HepG2 (cell line): ENCODE data around the gene SOX9. TPM values are rescaled to one million over a fixed set of nuclear protein-coding genes. Genes with fewer than 3 reads are reported as not detected.

Experiments used
- E2F1 ChIP-seq: sonication (generic); formaldehyde crosslinking; IDR thresholded peaks from 2 replicates; pipeline ENCODE4 v1.5.0; 2020; ENCODE audit warnings: missing genetic modification reagents
- FOXJ3 ChIP-seq: sonication (generic); formaldehyde crosslinking; IDR thresholded peaks from 2 replicates; pipeline ENCODE4 v1.4.0; 2020; ENCODE audit warnings: missing genetic modification reagents, mild to moderate bottlenecking, borderline replicate concordance
- HDAC1 ChIP-seq: sonication (generic); formaldehyde crosslinking; IDR thresholded peaks from 2 replicates; pipeline ENCODE4 v1.5.1; 2020; ENCODE audit warnings: mild to moderate bottlenecking, missing genetic modification reagents
- HOXA5 ChIP-seq: sonication (generic); formaldehyde crosslinking; IDR thresholded peaks from 2 replicates; pipeline ENCODE4 v1.4.0; 2020; ENCODE audit warnings: missing genetic modification reagents
- IKZF4 ChIP-seq: sonication (generic); formaldehyde crosslinking; IDR thresholded peaks from 2 replicates; pipeline ENCODE4 v1.5.1; 2020; ENCODE audit warnings: borderline replicate concordance, mild to moderate bottlenecking, low read depth, missing genetic modification reagents; ENCODE audit errors: not compliant biosample characterization
- KLF9 ChIP-seq: IDR thresholded peaks from 2 replicates; pipeline ENCODE4 v1.6.1; 2016; ENCODE audit warnings: low read depth
- NR2F2 ChIP-seq: IDR thresholded peaks from 2 replicates; pipeline ENCODE4 v1.6.1; 2012; ENCODE audit warnings: low read depth, inconsistent platforms, borderline replicate concordance
- RFXANK ChIP-seq: IDR thresholded peaks from 2 replicates; pipeline ENCODE4 v1.6.1; 2016
- THRA ChIP-seq: sonication (generic); formaldehyde crosslinking; IDR thresholded peaks from 2 replicates; pipeline ENCODE4 v1.4.0; 2020; ENCODE audit warnings: missing genetic modification reagents, borderline replicate concordance
- ZBTB34 ChIP-seq: sonication (generic); formaldehyde crosslinking; IDR thresholded peaks from 2 replicates; pipeline ENCODE4 v1.8.0; 2022; ENCODE audit warnings: mild to moderate bottlenecking, missing genetic modification reagents
- ZHX2 ChIP-seq, 2 experiments: sonication (generic) in 1 of 2; formaldehyde crosslinking in 1 of 2; IDR thresholded peaks; 2 replicates each; pipeline versions ENCODE4 v1.6.1 to v1.9.0; 2014 to 2022; ENCODE audit warnings: antibody characterized with exemption in 1 of 2, borderline replicate concordance in 1 of 2, inconsistent platforms in 1 of 2, low read depth in 1 of 2, missing genetic modification reagents in 1 of 2
- ZKSCAN5 ChIP-seq: sonication (generic); formaldehyde crosslinking; IDR thresholded peaks from 2 replicates; pipeline ENCODE4 v1.5.1; 2020; ENCODE audit warnings: mild to moderate bottlenecking, missing genetic modification reagents
- ZNF10 ChIP-seq: sonication (generic); formaldehyde crosslinking; IDR thresholded peaks from 2 replicates; pipeline ENCODE4 v1.4.0; 2020; ENCODE audit warnings: mild to moderate bottlenecking, low read depth, missing genetic modification reagents, borderline replicate concordance
- ZNF337 ChIP-seq: sonication (generic); formaldehyde crosslinking; IDR thresholded peaks from 2 replicates; pipeline ENCODE4 v1.5.1; 2020; ENCODE audit warnings: missing genetic modification reagents, low read depth, mild to moderate bottlenecking, borderline replicate concordance
- ZNF614 ChIP-seq: IDR thresholded peaks from 2 replicates; pipeline ENCODE4 v1.6.1; 2018; ENCODE audit warnings: missing biosample characterization, missing genetic modification reagents, inconsistent platforms, borderline replicate concordance
- ZNF615 ChIP-seq: sonication (generic); formaldehyde crosslinking; IDR thresholded peaks from 2 replicates; pipeline ENCODE4 v1.5.0; 2020; ENCODE audit warnings: mild to moderate bottlenecking, missing genetic modification reagents, borderline replicate concordance
- polyA plus RNA-seq, 8 experiments: library from polyadenylated mRNA; depleted of rRNA in 3 of 8; stranded (reverse) in 7 of 8; unstranded in 1 of 8; fragments of >200 nt; fragmentation: Illumina TruSeq in 4 of 8; extraction: Trizol in 4 of 8; gene quantifications; 2 replicates each; pipeline versions ENCODE4 v1.2.1 to v1.2.3, GENCODE V29; 2011 to 2016; ENCODE audit warnings: low read depth in 4 of 8, missing spikeins in 1 of 8, mixed read lengths in 1 of 8; ENCODE audit not compliant: insufficient read depth in 1 of 8
- total RNA-seq, 5 experiments: library from RNA; depleted of rRNA; stranded (reverse); fragments of >200 nt; fragmentation: Illumina TruSeq; extraction: Trizol; gene quantifications; 2 replicates each; pipeline ENCODE4 v1.2.3, GENCODE V29; 2016; ENCODE audit warnings: low read depth in 1 of 5
- TF ChIP-seq, protein P1 (sequence below): sonication (generic); formaldehyde crosslinking; IDR thresholded peaks from 2 replicates; pipeline ENCODE4 v1.4.0; 2020; ENCODE audit warnings: low read depth, mild to moderate bottlenecking, missing genetic modification reagents

The SOX9 gene
- total and polyA plus RNA-seq, 2 of the 13 experiments (the other 11 are each of a cell fraction or from before 2014, with no cell fraction given), result 16.1 to 27.6 TPM

- TF ChIP-seq ZNF337, result peak; percentile 79; the same call in 1 of the 2 replicates
- no peak for TF ChIP-seq ZKSCAN5
- no peak for TF ChIP-seq E2F1 (CRISPR knock-in tag)
- no peak for TF ChIP-seq ZHX2 (IDR thresholded peaks at IDR 0.05; ENCODE audit: low read depth)
- no peak for TF ChIP-seq ZHX2 (CRISPR knock-in tag; IDR thresholded peaks at IDR 0.05; ENCODE audit: borderline replicate concordance)
- peak; percentile 81; the same call in 1 of the 2 replicates for TF ChIP-seq ZNF614
- TF ChIP-seq HOXA5 (CRISPR knock-in tag), result no peak
- TF ChIP-seq, protein P1, sequence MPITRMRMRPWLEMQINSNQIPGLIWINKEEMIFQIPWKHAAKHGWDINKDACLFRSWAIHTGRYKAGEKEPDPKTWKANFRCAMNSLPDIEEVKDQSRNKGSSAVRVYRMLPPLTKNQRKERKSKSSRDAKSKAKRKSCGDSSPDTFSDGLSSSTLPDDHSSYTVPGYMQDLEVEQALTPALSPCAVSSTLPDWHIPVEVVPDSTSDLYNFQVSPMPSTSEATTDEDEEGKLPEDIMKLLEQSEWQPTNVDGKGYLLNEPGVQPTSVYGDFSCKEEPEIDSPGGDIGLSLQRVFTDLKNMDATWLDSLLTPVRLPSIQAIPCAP (CRISPR knock-in tag), result no peak
- no peak; the same call in 1 of the 2 replicates for TF ChIP-seq NR2F2
- TF ChIP-seq ZNF10 (CRISPR knock-in tag), result no peak
- TF ChIP-seq THRA (CRISPR knock-in tag), result peak; percentile 42; the same call in 1 of the 2 replicates
- no peak for TF ChIP-seq KLF9
- TF ChIP-seq IKZF4 (CRISPR knock-in tag), result no peak
- TF ChIP-seq FOXJ3 (CRISPR knock-in tag), result no peak
- TF ChIP-seq HDAC1 (CRISPR knock-in tag), result peak; percentile 66
- TF ChIP-seq RFXANK (CRISPR knock-in tag), result no peak
- 0 out of 2 replicates have a peak, but pooled peaks have one; percentile 18 for TF ChIP-seq ZNF615 (CRISPR knock-in tag)
- no peak; the same call in 1 of the 2 replicates for TF ChIP-seq ZBTB34 (CRISPR knock-in tag)
Measured at GRCh38 chr17:72119873-72120641, 763 bp upstream of the SOX9 start (continued).
